Measurements from ENCODE around the gene MLH1. TPM values are rescaled to one million over a fixed set of nuclear protein-coding genes. Genes with fewer than 3 reads are reported as not detected.

The MLH1 gene
- total RNA-seq: 78.4 TPM

GRCh38 chr3:36993326-36994283 lies at the start of gene MLH1:
Gene MLH1 (plus strand): TSS chr3:36993518. CDS start chr3:36993548, 30 bp downstream.

GRCh38 chr3:36944641-36945270 lies 48.6 kb upstream of the MLH1 start, which contains the start of gene TRANK1:
Gene TRANK1 (minus strand): TSS chr3:36945054. CDS start chr3:36944809, 245 bp downstream.

GRCh38 chr3:36992806-36993325 lies 452 bp upstream of the MLH1 start, which contains the start of gene EPM2AIP1:
Gene EPM2AIP1 (minus strand): TSS chr3:36993131. CDS start chr3:36993077, 54 bp downstream.

Other genes starting within 250 kb of the MLH1 start
- gene DCLK3, start 229.0 kb upstream of the MLH1 start, total RNA-seq: 1.6 TPM
- 14.7 TPM for gene TRANK1, start 48.5 kb upstream of the MLH1 start, total RNA-seq
- gene EPM2AIP1, start 387 bp upstream of the MLH1 start, total RNA-seq: 53.5 TPM
- 73.2 TPM for gene LRRFIP2, start 181.1 kb downstream of the MLH1 start, total RNA-seq
- gene GOLGA4, start 249.8 kb downstream of the MLH1 start, total RNA-seq: 155 TPM